ENCODE measurements around the gene FNBP1.

FNBP1 gene

DNA sequence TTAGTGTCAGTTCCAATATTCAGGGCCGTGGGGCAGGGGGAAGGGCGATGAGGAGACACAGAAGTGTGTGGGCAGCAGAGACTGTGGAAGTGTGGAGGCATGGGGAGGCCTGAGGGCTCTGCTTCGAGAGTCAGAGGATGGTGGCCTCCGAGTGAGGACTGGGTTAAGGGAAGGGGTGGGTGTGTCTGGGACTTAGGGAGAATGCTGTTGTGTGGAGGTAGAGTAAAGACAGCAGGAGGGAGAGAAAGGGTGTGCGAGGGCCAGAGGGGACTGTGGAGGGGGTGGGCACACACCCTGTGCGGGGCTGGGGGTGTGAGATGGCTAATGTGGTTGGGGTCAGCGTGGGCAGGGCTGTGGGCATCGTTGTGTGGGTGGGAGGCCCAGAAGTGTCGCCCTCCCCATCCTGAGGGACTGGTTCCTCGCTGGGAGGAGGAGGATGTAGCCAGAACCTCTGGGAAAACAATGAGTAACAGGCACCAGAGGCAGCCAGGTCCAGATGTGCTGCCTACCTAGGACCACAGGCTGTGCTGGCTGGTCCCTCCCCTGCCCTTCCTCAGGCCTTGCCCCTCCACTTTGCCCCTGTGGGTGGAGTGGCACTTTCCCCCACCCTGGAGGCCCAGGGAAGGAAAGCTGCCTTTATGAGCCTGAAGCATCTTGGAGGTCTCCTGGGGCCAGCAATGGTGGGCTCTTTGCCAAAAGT is 203.5 kb downstream of the FNBP1 start:
- H3K27ac ChIP-seq (ENCODE audit: low read length): no peak overlapping the region
- TF ChIP-seq EZH2 (optimal IDR thresholded peaks at IDR 0.05; ENCODE audit: low read depth, low read length): no peak
- TF ChIP-seq, protein P1, sequence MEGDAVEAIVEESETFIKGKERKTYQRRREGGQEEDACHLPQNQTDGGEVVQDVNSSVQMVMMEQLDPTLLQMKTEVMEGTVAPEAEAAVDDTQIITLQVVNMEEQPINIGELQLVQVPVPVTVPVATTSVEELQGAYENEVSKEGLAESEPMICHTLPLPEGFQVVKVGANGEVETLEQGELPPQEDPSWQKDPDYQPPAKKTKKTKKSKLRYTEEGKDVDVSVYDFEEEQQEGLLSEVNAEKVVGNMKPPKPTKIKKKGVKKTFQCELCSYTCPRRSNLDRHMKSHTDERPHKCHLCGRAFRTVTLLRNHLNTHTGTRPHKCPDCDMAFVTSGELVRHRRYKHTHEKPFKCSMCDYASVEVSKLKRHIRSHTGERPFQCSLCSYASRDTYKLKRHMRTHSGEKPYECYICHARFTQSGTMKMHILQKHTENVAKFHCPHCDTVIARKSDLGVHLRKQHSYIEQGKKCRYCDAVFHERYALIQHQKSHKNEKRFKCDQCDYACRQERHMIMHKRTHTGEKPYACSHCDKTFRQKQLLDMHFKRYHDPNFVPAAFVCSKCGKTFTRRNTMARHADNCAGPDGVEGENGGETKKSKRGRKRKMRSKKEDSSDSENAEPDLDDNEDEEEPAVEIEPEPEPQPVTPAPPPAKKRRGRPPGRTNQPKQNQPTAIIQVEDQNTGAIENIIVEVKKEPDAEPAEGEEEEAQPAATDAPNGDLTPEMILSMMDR (IDR thresholded peaks at IDR 0.05; ENCODE audit: low read length): no peak
- no peak for TF ChIP-seq EZH2phosphoT487 (IDR thresholded peaks at IDR 0.05; ENCODE audit: low read length)

GRCh38 chr9:129838707-129839259 is 204.2 kb downstream of the FNBP1 start:
- no peak overlapping the region for H3K9ac ChIP-seq (ENCODE audit: low read length)
- no peaks in the 10 kb centered on the region for H3F3A ChIP-seq (ENCODE audit: insufficient read depth, low read length)
- H2AFZ ChIP-seq (ENCODE audit: low read length): no peak overlapping the region
- TF ChIP-seq, protein P1 (IDR thresholded peaks at IDR 0.05; ENCODE audit: low read length): no peak
- TF ChIP-seq EZH2phosphoT487 (IDR thresholded peaks at IDR 0.05; ENCODE audit: low read length) (no peak), EZH2 (optimal IDR thresholded peaks at IDR 0.05; ENCODE audit: low read depth, low read length) (no peak)
- H3K79me2 ChIP-seq (ENCODE audit: low read length): peaks cover 21% of the 10 kb centered on the region
- no peaks in the 10 kb centered on the region for H3K9me2 ChIP-seq (replicated peaks; ENCODE audit: insufficient read depth, low read length)
- no peaks in the 10 kb centered on the region for H3K36me3 ChIP-seq (replicated peaks; ENCODE audit: insufficient read depth, low read length)
- H3K27me3 ChIP-seq (replicated peaks; ENCODE audit: insufficient read depth, low read length): no peaks in the 10 kb centered on the region
- H3K27ac ChIP-seq (ENCODE audit: low read length): no peak overlapping the region
- no peaks in the 10 kb centered on the region for H4K20me1 ChIP-seq (ENCODE audit: insufficient read depth, low read length)
- peaks cover 12% of the 10 kb centered on the region; the same call in 1 of the 2 replicates for H3K4me1 ChIP-seq (ENCODE audit: low read length)
- no peaks in the 10 kb centered on the region for H3K9me3 ChIP-seq (replicated peaks; ENCODE audit: insufficient read depth, low read length)
- no peak overlapping the region for H3K4me2 ChIP-seq (ENCODE audit: low read depth, low read length)
- H3K4me3 ChIP-seq (ENCODE audit: low read length): no peak overlapping the region
- no peak for DNase-seq

More for the DNA sequence above, 203.5 kb downstream of the FNBP1 start:
- Histone ChIP-seq H3K4me1 (ENCODE audit: low read length) (0 out of 2 replicates have a peak, but pooled peaks cover 8% of the 10 kb centered on the region), H3K9ac (ENCODE audit: low read length) (no peak overlapping the region), H3K9me2 (replicated peaks; ENCODE audit: insufficient read depth, low read length) (no peaks in the 10 kb centered on the region), H3K79me2 (ENCODE audit: low read length) (peaks cover 14% of the 10 kb centered on the region), H3K9me3 (replicated peaks; ENCODE audit: insufficient read depth, low read length) (no peaks in the 10 kb centered on the region), H3K27me3 (replicated peaks; ENCODE audit: insufficient read depth, low read length) (no peaks in the 10 kb centered on the region), H3F3A (ENCODE audit: insufficient read depth, low read length) (no peaks in the 10 kb centered on the region), H3K4me2 (ENCODE audit: low read depth, low read length) (no peak overlapping the region), H3K36me3 (replicated peaks; ENCODE audit: insufficient read depth, low read length) (no peaks in the 10 kb centered on the region), H4K20me1 (ENCODE audit: insufficient read depth, low read length) (no peaks in the 10 kb centered on the region), H3K4me3 (ENCODE audit: low read length) (no peak overlapping the region), H2AFZ (ENCODE audit: low read length) (no peak overlapping the region)
- no peak for DNase-seq
